ENCODE data around the gene BAZ2A.
A peak's percentile ranks its signal among the peaks of the same experiment; 100 is the strongest.

The BAZ2A gene

DNA sequence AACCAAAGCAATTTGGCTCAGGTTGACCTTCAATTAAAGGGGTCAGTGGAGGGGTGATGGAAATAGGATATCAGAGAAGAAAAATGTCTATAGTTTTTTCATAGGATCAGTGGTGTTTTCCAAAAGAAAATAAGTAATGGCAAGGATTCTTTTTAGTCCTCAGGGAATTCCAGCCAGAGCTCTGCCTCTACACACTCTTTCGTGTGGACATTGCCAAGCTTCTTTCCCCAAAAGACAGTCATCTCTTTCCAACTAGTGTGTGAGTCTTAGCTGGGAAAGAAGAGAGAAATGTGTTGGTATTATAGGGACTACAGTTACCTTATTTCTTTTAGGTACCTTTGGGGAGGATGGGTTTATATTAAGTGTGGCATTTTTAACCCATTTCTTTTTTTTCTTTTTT, 62.0 kb downstream of the BAZ2A start:
- no peak for TF ChIP-seq CTCF (IDR thresholded peaks at IDR 0.05; ENCODE audit: low read length, missing control alignments)
- no peak overlapping the region for H3K4me3 ChIP-seq (replicated peaks; ENCODE audit: low read depth, low read length)
- no peak for DNase-seq (ENCODE audit: low read depth)

- peak overlapping the region; percentile 13 for H3K4me3 ChIP-seq (replicated peaks; ENCODE audit: low read depth, low read length)
- peak; percentile 99 for DNase-seq (ENCODE audit: low read depth)
- peak; percentile 14 for TF ChIP-seq CTCF (IDR thresholded peaks at IDR 0.05; ENCODE audit: low read length, missing control alignments)
Measured at GRCh38 chr12:56565510-56566101, 64.5 kb downstream of the BAZ2A start.

DNA sequence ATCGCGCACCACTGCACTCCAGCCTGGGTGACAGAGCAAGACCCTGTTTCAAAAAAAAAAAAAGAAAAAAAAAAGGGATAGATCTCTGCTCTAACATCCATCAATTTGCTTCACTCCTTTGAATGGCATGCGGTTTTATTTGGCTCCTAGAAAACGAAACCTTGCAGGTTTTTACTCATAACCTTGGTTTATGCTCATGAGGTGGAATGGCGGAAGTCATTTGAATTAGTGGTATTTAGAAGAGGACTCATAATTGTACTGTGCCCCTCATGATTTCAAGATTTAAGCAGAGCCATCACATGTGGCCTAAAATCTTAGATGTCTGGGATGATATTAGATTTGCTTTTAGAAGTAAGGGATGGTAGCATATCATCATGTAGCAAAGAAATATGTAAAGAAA, 79.1 kb downstream of the BAZ2A start:
- no peak for DNase-seq (ENCODE audit: low read depth)
- H3K4me3 ChIP-seq (replicated peaks; ENCODE audit: low read depth, low read length): no peak overlapping the region
- TF ChIP-seq CTCF (IDR thresholded peaks at IDR 0.05; ENCODE audit: low read length, missing control alignments): no peak

DNA sequence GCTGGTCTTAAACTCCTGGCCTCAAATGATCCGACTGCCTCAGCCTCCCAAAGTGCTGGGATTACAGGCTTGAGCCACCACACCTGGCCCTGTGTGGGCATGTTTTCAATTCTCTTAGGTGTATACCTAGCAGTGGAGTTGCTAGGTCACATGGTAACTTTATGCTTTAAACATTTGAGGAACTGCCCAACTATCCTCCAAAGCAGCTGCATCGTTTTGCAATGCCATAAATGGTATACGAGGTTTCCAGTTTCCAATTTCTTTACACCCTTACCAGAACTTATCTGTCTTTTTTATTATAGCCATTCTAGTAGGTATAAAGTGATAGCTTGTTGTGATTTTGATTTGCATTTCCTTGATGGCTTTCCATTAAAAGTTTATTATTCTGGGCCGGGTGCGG, 83.4 kb downstream of the BAZ2A start:
- TF ChIP-seq CTCF (IDR thresholded peaks at IDR 0.05; ENCODE audit: low read length, missing control alignments): no peak
- no peak overlapping the region for H3K4me3 ChIP-seq (replicated peaks; ENCODE audit: low read depth, low read length)
- DNase-seq (ENCODE audit: low read depth): no peak
